Stomach (tissue), 4 donors: ENCODE data around the gene TMEM178B.

Source experiments
- EP300 ChIP-seq: sonication (generic); formaldehyde crosslinking; IDR thresholded peaks from one replicate; pipeline ENCODE4 v1.6.1; 2017; ENCODE audit warnings: antibody characterized with exemption
- POLR2A ChIP-seq, 4 donors: fragments of 450-650 bp; IDR thresholded peaks; one replicate each; pipeline ENCODE4 v1.6.1; 2016; ENCODE audit warnings: antibody characterized with exemption in 4 of 4, control low read depth in 2 of 4, mild to moderate bottlenecking in 1 of 4, moderate library complexity in 1 of 4
- POLR2AphosphoS5 ChIP-seq, 3 donors: sonication (generic); formaldehyde crosslinking; IDR thresholded peaks; one replicate each; pipeline ENCODE4 v1.6.1; 2016; ENCODE audit warnings: antibody characterized with exemption in 3 of 3
- TF ChIP-seq, protein P1 (sequence below), 7 experiments: fragments of 450-650 bp in 4 of 7; fragments of 200-600 bp in 3 of 7; sonication (generic) in 3 of 7; IDR thresholded peaks; one replicate each; pipeline ENCODE4 v1.5.1; 2016 to 2019; ENCODE audit warnings: antibody characterized with exemption in 7 of 7, control low read depth in 2 of 7, mild to moderate bottlenecking in 1 of 7

DNA sequence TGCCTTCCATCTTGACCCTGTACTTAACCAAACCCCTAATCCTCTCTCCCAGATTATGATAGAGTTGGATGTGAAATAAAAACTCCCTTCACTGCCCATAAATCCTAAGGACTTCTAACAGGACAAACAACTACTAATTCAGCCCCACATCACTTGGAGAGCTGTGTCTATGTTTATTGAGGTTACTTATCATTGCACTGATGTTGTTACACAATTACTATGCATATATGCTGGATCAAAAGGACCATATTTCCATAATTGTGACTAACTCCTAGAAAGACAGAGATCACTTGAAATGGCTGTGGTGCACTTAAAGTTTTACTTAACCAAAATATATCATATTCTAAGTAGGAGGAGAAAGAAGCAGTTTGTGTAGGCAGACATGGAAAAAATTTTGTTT lies 332.5 kb downstream of the TMEM178B start:
- TF ChIP-seq, protein P1, sequence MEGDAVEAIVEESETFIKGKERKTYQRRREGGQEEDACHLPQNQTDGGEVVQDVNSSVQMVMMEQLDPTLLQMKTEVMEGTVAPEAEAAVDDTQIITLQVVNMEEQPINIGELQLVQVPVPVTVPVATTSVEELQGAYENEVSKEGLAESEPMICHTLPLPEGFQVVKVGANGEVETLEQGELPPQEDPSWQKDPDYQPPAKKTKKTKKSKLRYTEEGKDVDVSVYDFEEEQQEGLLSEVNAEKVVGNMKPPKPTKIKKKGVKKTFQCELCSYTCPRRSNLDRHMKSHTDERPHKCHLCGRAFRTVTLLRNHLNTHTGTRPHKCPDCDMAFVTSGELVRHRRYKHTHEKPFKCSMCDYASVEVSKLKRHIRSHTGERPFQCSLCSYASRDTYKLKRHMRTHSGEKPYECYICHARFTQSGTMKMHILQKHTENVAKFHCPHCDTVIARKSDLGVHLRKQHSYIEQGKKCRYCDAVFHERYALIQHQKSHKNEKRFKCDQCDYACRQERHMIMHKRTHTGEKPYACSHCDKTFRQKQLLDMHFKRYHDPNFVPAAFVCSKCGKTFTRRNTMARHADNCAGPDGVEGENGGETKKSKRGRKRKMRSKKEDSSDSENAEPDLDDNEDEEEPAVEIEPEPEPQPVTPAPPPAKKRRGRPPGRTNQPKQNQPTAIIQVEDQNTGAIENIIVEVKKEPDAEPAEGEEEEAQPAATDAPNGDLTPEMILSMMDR (IDR thresholded peaks at IDR 0.05): no peak
- TF ChIP-seq POLR2A (IDR thresholded peaks at IDR 0.05): no peak
- TF ChIP-seq POLR2AphosphoS5 (IDR thresholded peaks at IDR 0.05): no peak
- TF ChIP-seq EP300: no peak
